T-helper 9 cell (primary cell): Measurements from ENCODE around the gene KLF18.
"Not testable (repeated sequence)": the region's sequence is repeated elsewhere in the genome, so short reads cannot be mapped to it uniquely, and the experiment has no call there.

Experiments
- DNase-seq: peaks from one replicate; pipeline ENCODE4 v3.0.0-alpha.2; 2020

The KLF18 gene

GRCh38 chr1:44119525-44119924, 21.9 kb downstream of the KLF18 start:
- no peak for DNase-seq

- no peak for DNase-seq
These were observed 22.7 kb downstream of the KLF18 start, which contains the start of gene KLF17 for GRCh38 chr1:44118682-44119081. TSS of gene KLF17 (plus strand) at chr1:44118821. CDS start at chr1:44118908, 87 bp downstream.

- not testable (repeated sequence) for DNase-seq
These were observed 24.2 kb downstream of the KLF18 start for GRCh38 chr1:44117272-44117671.

- no peak for DNase-seq
These were observed 27.3 kb downstream of the KLF18 start for GRCh38 chr1:44114098-44114497.

GRCh38 chr1:44113095-44113609, 28.3 kb downstream of the KLF18 start:
- no peak for DNase-seq

- DNase-seq, result no peak
These were observed 28.9 kb downstream of the KLF18 start for GRCh38 chr1:44112486-44112885.

GRCh38 chr1:44111861-44112260, 29.6 kb downstream of the KLF18 start:
- no peak for DNase-seq

GRCh38 chr1:44110916-44111315, 30.5 kb downstream of the KLF18 start:
- no peak for DNase-seq

- DNase-seq, result no peak
These were observed 32.5 kb downstream of the KLF18 start for GRCh38 chr1:44108971-44109370.

- no peak for DNase-seq
These were observed 33.2 kb downstream of the KLF18 start for GRCh38 chr1:44108241-44108640.

GRCh38 chr1:44105810-44106209, 35.6 kb downstream of the KLF18 start:
- no peak for DNase-seq

GRCh38 chr1:44103270-44104131, 37.9 kb downstream of the KLF18 start:
- DNase-seq, result no peak

GRCh38 chr1:44101328-44101727, 40.1 kb downstream of the KLF18 start:
- no peak for DNase-seq

GRCh38 chr1:44100183-44100868, 41.1 kb downstream of the KLF18 start:
- DNase-seq, result no peak

- DNase-seq, result no peak
These were observed 47.4 kb downstream of the KLF18 start for GRCh38 chr1:44094047-44094446.

GRCh38 chr1:44090429-44091252, 50.8 kb downstream of the KLF18 start:
- DNase-seq, result no peak

- no peak for DNase-seq
These were observed 51.9 kb downstream of the KLF18 start for GRCh38 chr1:44089371-44090048.
